Osteoblast (primary cell): ENCODE measurements around the gene ASB18. TPM values are rescaled to one million over a fixed set of nuclear protein-coding genes. Genes with fewer than 3 reads are reported as not detected.

Source experiments
- DNase-seq: peaks from one replicate; pipeline ENCODE4 v3.0.0; 2011; ENCODE audit warnings: low spot score, mixed read lengths; ENCODE audit not compliant: insufficient read length; ENCODE audit errors: missing footprints
- H2AFZ ChIP-seq: 2 replicates; pipeline ENCODE4 v1.6.0; 2011; ENCODE audit warnings: mild to moderate bottlenecking, low read length
- H3K27ac ChIP-seq: 2 replicates; pipeline ENCODE4 v1.5.1; 2011; ENCODE audit warnings: mild to moderate bottlenecking, low read depth, low read length, moderate library complexity
- H3K27me3 ChIP-seq: 2 replicates; pipeline ENCODE4 v1.6.0; 2012; ENCODE audit warnings: mild to moderate bottlenecking, control low read depth, inconsistent platforms, low read length, moderate library complexity; ENCODE audit not compliant: insufficient read depth
- H3K36me3 ChIP-seq: 2 replicates; pipeline ENCODE4 v1.5.1; 2011; ENCODE audit warnings: mild to moderate bottlenecking, low read length, control low read depth, moderate library complexity; ENCODE audit not compliant: insufficient read depth
- H3K4me1 ChIP-seq: 2 replicates; pipeline ENCODE4 v1.5.1; 2011; ENCODE audit warnings: mild to moderate bottlenecking, low read length, control low read depth, moderate library complexity; ENCODE audit not compliant: insufficient read depth
- H3K4me2 ChIP-seq: 2 replicates; pipeline ENCODE4 v1.6.0; 2011; ENCODE audit warnings: mild to moderate bottlenecking, low read length; ENCODE audit not compliant: insufficient read depth
- H3K4me3 ChIP-seq: fragments of 200-600 bp; sonication (generic); 3 replicates; pipeline ENCODE4 v1.5.1; 2012; ENCODE audit warnings: mild to moderate bottlenecking, low read length, inconsistent platforms; ENCODE audit not compliant: insufficient read depth
- H3K79me2 ChIP-seq: 2 replicates; pipeline ENCODE4 v1.6.0; 2012; ENCODE audit warnings: mild to moderate bottlenecking, low read length, control low read depth, inconsistent platforms; ENCODE audit not compliant: insufficient read depth
- H3K9me3 ChIP-seq: 2 replicates; pipeline ENCODE4 v1.5.1; 2011; ENCODE audit warnings: low read depth, low read length, control low read depth
- H4K20me1 ChIP-seq: 2 replicates; pipeline ENCODE4 v1.6.0; 2012; ENCODE audit warnings: mild to moderate bottlenecking, low read length, control low read depth; ENCODE audit not compliant: insufficient read depth
- total RNA-seq: library from RNA; depleted of rRNA; stranded (reverse); fragments of >200 nt; gene quantifications from 2 replicates; pipeline ENCODE4 v1.2.3, GENCODE V29; 2012
- TF ChIP-seq, protein P1 (sequence below): IDR thresholded peaks from 2 replicates; pipeline ENCODE4 v1.5.1; 2011; ENCODE audit warnings: mild to moderate bottlenecking, low read depth, low read length, moderate library complexity; ENCODE audit errors: extremely low read depth

ASB18 gene
- total RNA-seq, 1 donor = not detected

DNA sequence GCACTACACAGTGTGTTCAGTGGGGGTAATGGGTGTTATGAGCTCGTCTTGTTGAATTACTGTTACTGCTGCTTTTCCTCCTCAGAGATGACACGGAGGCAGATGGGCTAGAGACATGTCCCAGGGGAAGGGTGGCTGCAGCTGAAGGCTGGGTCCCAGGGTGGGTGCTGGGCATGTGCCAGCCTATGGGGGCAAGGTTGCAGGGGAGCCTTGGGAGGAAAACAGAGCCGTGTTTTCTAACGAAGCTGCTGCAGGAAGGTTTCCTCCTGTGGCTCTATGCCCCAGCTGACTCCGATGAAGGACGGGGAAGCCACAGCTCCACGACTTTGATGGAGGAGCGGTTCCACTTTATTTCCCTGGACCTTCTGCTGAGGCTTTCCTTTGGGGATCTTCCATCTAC is 42.4 kb downstream of the ASB18 start:
- H2AFZ ChIP-seq = no peak overlapping the region
- no peaks in the 10 kb centered on the region for H3K4me1 ChIP-seq
- no peaks in the 10 kb centered on the region for H4K20me1 ChIP-seq
- no peaks in the 10 kb centered on the region for H3K36me3 ChIP-seq
- no peak overlapping the region for H3K4me2 ChIP-seq
- no peak overlapping the region for H3K4me3 ChIP-seq
- no peaks in the 10 kb centered on the region for H3K79me2 ChIP-seq
- DNase-seq = no peak
- TF ChIP-seq, protein P1, sequence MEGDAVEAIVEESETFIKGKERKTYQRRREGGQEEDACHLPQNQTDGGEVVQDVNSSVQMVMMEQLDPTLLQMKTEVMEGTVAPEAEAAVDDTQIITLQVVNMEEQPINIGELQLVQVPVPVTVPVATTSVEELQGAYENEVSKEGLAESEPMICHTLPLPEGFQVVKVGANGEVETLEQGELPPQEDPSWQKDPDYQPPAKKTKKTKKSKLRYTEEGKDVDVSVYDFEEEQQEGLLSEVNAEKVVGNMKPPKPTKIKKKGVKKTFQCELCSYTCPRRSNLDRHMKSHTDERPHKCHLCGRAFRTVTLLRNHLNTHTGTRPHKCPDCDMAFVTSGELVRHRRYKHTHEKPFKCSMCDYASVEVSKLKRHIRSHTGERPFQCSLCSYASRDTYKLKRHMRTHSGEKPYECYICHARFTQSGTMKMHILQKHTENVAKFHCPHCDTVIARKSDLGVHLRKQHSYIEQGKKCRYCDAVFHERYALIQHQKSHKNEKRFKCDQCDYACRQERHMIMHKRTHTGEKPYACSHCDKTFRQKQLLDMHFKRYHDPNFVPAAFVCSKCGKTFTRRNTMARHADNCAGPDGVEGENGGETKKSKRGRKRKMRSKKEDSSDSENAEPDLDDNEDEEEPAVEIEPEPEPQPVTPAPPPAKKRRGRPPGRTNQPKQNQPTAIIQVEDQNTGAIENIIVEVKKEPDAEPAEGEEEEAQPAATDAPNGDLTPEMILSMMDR = no peak
- no peaks in the 10 kb centered on the region for H3K27me3 ChIP-seq
- no peaks in the 10 kb centered on the region for H3K9me3 ChIP-seq
- H3K27ac ChIP-seq = no peak overlapping the region

DNA sequence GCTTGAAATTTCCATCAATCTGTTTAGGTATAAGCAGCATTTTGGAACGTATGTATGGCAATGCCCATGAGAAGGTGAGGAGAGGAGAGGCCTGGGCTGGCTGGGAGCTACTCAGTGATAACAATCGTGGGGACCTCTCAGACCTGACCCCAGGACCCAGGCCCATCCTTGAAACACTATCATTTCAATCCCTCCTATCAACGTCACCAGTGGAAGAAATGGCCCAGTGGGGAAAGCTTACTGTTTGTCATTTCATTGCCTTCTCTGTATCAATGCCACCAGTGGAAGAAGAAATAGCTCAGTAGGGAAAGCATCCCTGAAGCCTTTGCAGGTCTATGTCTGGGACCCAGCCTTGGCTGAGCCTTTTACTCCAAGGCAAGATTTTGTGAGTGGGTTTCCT is 44.8 kb downstream of the ASB18 start:
- Histone ChIP-seq H3K9me3 (no peaks in the 10 kb centered on the region), H3K4me3 (no peak overlapping the region), H3K27me3 (no peaks in the 10 kb centered on the region), H3K27ac (no peak overlapping the region), H3K36me3 (no peaks in the 10 kb centered on the region), H3K4me2 (no peak overlapping the region), H4K20me1 (no peaks in the 10 kb centered on the region), H3K79me2 (no peaks in the 10 kb centered on the region), H2AFZ (no peak overlapping the region), H3K4me1 (no peaks in the 10 kb centered on the region)
- DNase-seq = no peak
- TF ChIP-seq, protein P1 = no peak

DNA sequence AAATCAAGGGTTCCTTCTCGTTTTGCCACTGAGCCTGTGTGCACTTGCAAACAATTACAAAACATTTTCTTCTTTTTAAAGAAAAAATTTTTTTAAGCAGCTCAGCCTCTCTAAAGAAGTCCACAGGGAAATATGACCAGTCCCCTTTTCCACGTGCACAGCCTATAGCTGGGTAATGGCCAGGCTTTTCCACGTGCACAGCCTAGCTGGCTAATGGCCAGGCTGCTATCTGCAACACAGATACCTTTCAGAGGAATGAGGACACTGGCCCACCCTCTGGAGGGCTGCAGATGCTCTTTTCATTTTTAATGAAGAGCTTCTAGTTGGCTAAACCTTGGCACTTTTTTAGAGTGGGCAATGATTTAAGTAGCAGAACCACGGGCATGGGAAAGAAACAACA is 46.3 kb downstream of the ASB18 start:
- Histone ChIP-seq H3K4me2 (no peak overlapping the region), H3K4me3 (no peak overlapping the region), H3K79me2 (no peaks in the 10 kb centered on the region), H3K27me3 (peaks cover 3% of the 10 kb centered on the region), H2AFZ (no peak overlapping the region), H4K20me1 (no peaks in the 10 kb centered on the region), H3K4me1 (no peaks in the 10 kb centered on the region), H3K36me3 (no peaks in the 10 kb centered on the region), H3K9me3 (no peaks in the 10 kb centered on the region), H3K27ac (no peak overlapping the region)
- TF ChIP-seq, protein P1 = no peak
- no peak for DNase-seq

DNA sequence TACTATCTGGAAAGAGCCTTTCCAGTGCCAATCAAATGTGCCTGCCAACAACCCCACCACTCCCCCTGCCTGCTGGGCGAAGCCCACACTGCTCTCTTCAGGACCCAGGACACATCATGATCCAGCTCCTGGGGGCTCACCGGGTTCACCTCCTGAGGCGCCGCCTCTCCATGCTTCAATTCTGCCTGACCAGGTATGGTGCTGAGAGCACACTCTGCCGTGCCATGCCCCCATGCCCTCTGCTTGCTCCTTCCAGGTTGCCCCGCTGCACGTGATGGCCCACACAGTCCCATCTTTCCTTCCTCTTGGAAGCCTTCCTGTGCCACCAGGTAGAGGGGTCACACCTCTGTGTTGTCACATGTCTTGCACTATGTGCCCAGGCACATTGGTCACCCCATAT is 47.5 kb downstream of the ASB18 start:
- Histone ChIP-seq H3K9me3 (no peaks in the 10 kb centered on the region), H2AFZ (no peak overlapping the region), H3K4me1 (no peaks in the 10 kb centered on the region), H3K36me3 (no peaks in the 10 kb centered on the region), H3K4me3 (no peak overlapping the region), H3K27me3 (peaks cover 7% of the 10 kb centered on the region), H3K4me2 (no peak overlapping the region), H4K20me1 (no peaks in the 10 kb centered on the region), H3K79me2 (no peaks in the 10 kb centered on the region), H3K27ac (no peak overlapping the region)
- TF ChIP-seq, protein P1 = no peak
- DNase-seq = no peak
